ENCODE results near the gene ASCL5. TPM values are rescaled to one million over a fixed set of nuclear protein-coding genes. Genes with fewer than 3 reads are reported as not detected.

The ASCL5 gene
- total RNA-seq, 1 experiment from 2014 or later, result not detected

GRCh38 chr1:201144701-201145100 is 17.7 kb upstream of the ASCL5 start:
- H3K4me1 ChIP-seq (ENCODE audit: control insufficient read depth, insufficient read depth, low read length), result no peaks in the 10 kb centered on the region
- H3K4me3 ChIP-seq (ENCODE audit: low read depth in 2 of 2, low read length in 2 of 2), result no peak overlapping the region
- H3K9me3 ChIP-seq (ENCODE audit: control insufficient read depth, insufficient read depth, low read depth, low read length), result no peaks in the 10 kb centered on the region
- no peaks in the 10 kb centered on the region for H3K27me3 ChIP-seq (ENCODE audit: control insufficient read depth, insufficient read depth, low read length)
- in situ Hi-C loops (cut with HindIII; ENCODE audit: low pct_unique_long_range_greater_than_20kb, low sequenced_read_pairs) (no loop called here), intact Hi-C loops (cut with micrococcal nuclease; ENCODE audit: unreplicated experiment) (no loop called here)
- ATAC-seq, result no peak
- CTCF ChIA-PET, result interaction anchor here (0.6 kb wide), 1 partner anchor 33 kb away, joined by 3 read pairs; no protein-coding TSS in a partner anchor
- TF ChIP-seq SIN3A (IDR thresholded peaks at IDR 0.05; ENCODE audit: borderline replicate concordance, insufficient read depth, low read depth, low read length) (no peak), TCF7L2 (IDR thresholded peaks at IDR 0.05; ENCODE audit: low read depth, low read length) (no peak), REST (IDR thresholded peaks at IDR 0.05; ENCODE audit: insufficient read depth in 1 of 2, low read depth in 2 of 2, low read length in 1 of 2) (no peak), POLR2AphosphoS5 (IDR thresholded peaks at IDR 0.05; ENCODE audit: low read depth, low read length) (no peak), CTCF (IDR thresholded peaks at IDR 0.05) (no peak)
- DNase-seq (ENCODE audit: low read depth, low spot score), result no peak
- peaks cover 3% of the 10 kb centered on the region; the same call in 1 of the 2 replicates for H3K36me3 ChIP-seq (ENCODE audit: control insufficient read depth, insufficient read depth, low read length)
- H3K27ac ChIP-seq (ENCODE audit: low read length), result no peak overlapping the region
- BruUV-seq (replicated peaks), result no TSS peak
- POLR2A ChIA-PET, result no interaction called here

GRCh38 chr1:201143726-201144635 is 17.0 kb upstream of the ASCL5 start:
- ATAC-seq (no peak), DNase-seq (ENCODE audit: low read depth, low spot score) (no peak)
- Histone ChIP-seq H3K9me3 (ENCODE audit: control insufficient read depth, insufficient read depth, low read depth, low read length) (no peaks in the 10 kb centered on the region), H3K4me1 (ENCODE audit: control insufficient read depth, insufficient read depth, low read length) (no peaks in the 10 kb centered on the region), H3K36me3 (ENCODE audit: control insufficient read depth, insufficient read depth, low read length) (0 out of 2 replicates have a peak, but pooled peaks cover 3% of the 10 kb centered on the region), H3K4me3 (ENCODE audit: low read depth in 2 of 2, low read length in 2 of 2) (no peak overlapping the region), H3K27me3 (ENCODE audit: control insufficient read depth, insufficient read depth, low read length) (no peaks in the 10 kb centered on the region), H3K27ac (ENCODE audit: low read length) (no peak overlapping the region)
- POLR2A ChIA-PET, result no interaction called here
- CTCF ChIA-PET, result no interaction called here
- no TSS peak for BruUV-seq (replicated peaks)
- in situ Hi-C loops (cut with HindIII; ENCODE audit: low pct_unique_long_range_greater_than_20kb, low sequenced_read_pairs) (no loop called here), intact Hi-C loops (cut with micrococcal nuclease; ENCODE audit: unreplicated experiment) (no loop called here)
- TF ChIP-seq POLR2AphosphoS5 (IDR thresholded peaks at IDR 0.05; ENCODE audit: low read depth, low read length) (no peak), CTCF (IDR thresholded peaks at IDR 0.05) (no peak), SIN3A (IDR thresholded peaks at IDR 0.05; ENCODE audit: borderline replicate concordance, insufficient read depth, low read depth, low read length) (no peak), TCF7L2 (IDR thresholded peaks at IDR 0.05; ENCODE audit: low read depth, low read length) (no peak), REST (IDR thresholded peaks at IDR 0.05; ENCODE audit: insufficient read depth in 1 of 2, low read depth in 2 of 2, low read length in 1 of 2) (no peak)

Data from Panc1 (cell line).